Astrocyte (in vitro differentiated cells and primary cell): ENCODE results near the gene RAB3IL1. TPM values are rescaled to one million over a fixed set of nuclear protein-coding genes. Genes with fewer than 3 reads are reported as not detected.

ENCODE experiments used
- DNase-seq: peaks from one replicate; pipeline ENCODE4 v3.0.0-alpha.2; 2010; ENCODE audit warnings: low read depth
- FAIRE-seq: peaks from 2 replicates; lab custom pipeline; 2011; peaks lifted over from hg19 to GRCh38; lab: Jason Lieb, UNC
- H2AFZ ChIP-seq: 2 replicates; pipeline ENCODE4 v1.6.0; 2012; ENCODE audit warnings: low read depth, low read length, inconsistent platforms
- H3K27ac ChIP-seq: 2 replicates; pipeline ENCODE4 v1.5.1; 2011; ENCODE audit warnings: low read depth, low read length, inconsistent platforms
- H3K27me3 ChIP-seq: 2 replicates; pipeline ENCODE4 v1.6.0; 2011; ENCODE audit warnings: low read length, inconsistent platforms; ENCODE audit not compliant: insufficient read depth
- H3K36me3 ChIP-seq: 2 replicates; pipeline ENCODE4 v1.5.1; 2011; ENCODE audit warnings: low read length, inconsistent platforms; ENCODE audit not compliant: insufficient read depth
- H3K4me1 ChIP-seq: 2 replicates; pipeline ENCODE4 v1.5.1; 2011; ENCODE audit warnings: low read length, inconsistent platforms; ENCODE audit not compliant: insufficient read depth
- H3K4me2 ChIP-seq: 2 replicates; pipeline ENCODE4 v1.6.0; 2012; ENCODE audit warnings: low read length, inconsistent platforms
- H3K4me3 ChIP-seq: 2 replicates; pipeline ENCODE4 v1.5.1; 2011; ENCODE audit warnings: low read depth, mild to moderate bottlenecking, low read length, inconsistent platforms; ENCODE audit not compliant: insufficient read depth
- H3K79me2 ChIP-seq: 2 replicates; pipeline ENCODE4 v1.6.0; 2012; ENCODE audit warnings: mild to moderate bottlenecking, low read length, inconsistent platforms; ENCODE audit not compliant: insufficient read depth
- H3K9ac ChIP-seq: 2 replicates; pipeline ENCODE4 v1.6.0; 2012; ENCODE audit warnings: mild to moderate bottlenecking, low read length, inconsistent platforms
- H3K9me3 ChIP-seq: 2 replicates; pipeline ENCODE4 v1.5.1; 2012; ENCODE audit warnings: low read depth, mild to moderate bottlenecking, low read length, inconsistent platforms; ENCODE audit not compliant: insufficient read depth
- H4K20me1 ChIP-seq: 2 replicates; pipeline ENCODE4 v1.6.0; 2012; ENCODE audit warnings: low read length, inconsistent platforms; ENCODE audit not compliant: insufficient read depth
- H3K27ac Mint-ChIP-seq: one replicate; pipeline ENCODE4 v1.8.0; 2021; ENCODE audit warnings: mild to moderate bottlenecking, mixed read lengths; ENCODE audit not compliant: unreplicated experiment
- H3K27me3 Mint-ChIP-seq: one replicate; pipeline ENCODE4 v1.8.0; 2021; ENCODE audit warnings: low read depth, mixed read lengths; ENCODE audit not compliant: unreplicated experiment
- H3K36me3 Mint-ChIP-seq: one replicate; pipeline ENCODE4 v1.8.0; 2021; ENCODE audit warnings: low read depth, mixed read lengths; ENCODE audit not compliant: unreplicated experiment
- H3K4me1 Mint-ChIP-seq: one replicate; pipeline ENCODE4 v1.8.0; 2021; ENCODE audit warnings: low read depth, mixed read lengths; ENCODE audit not compliant: unreplicated experiment
- H3K4me3 Mint-ChIP-seq: one replicate; pipeline ENCODE4 v1.8.0; 2021; ENCODE audit warnings: mild to moderate bottlenecking, moderate library complexity, mixed read lengths; ENCODE audit not compliant: unreplicated experiment
- H3K9me3 Mint-ChIP-seq: one replicate; pipeline ENCODE4 v1.8.0; 2021; ENCODE audit warnings: mild to moderate bottlenecking, mixed read lengths; ENCODE audit not compliant: unreplicated experiment
- CTCF ChIP-seq: IDR thresholded peaks from 2 replicates; pipeline ENCODE4 v1.5.1; 2011; ENCODE audit warnings: low read depth, mild to moderate bottlenecking, inconsistent platforms, low read length, moderate library complexity; ENCODE audit not compliant: insufficient read depth
- EZH2 ChIP-seq: IDR thresholded peaks from 2 replicates; pipeline ENCODE4 v1.6.1; 2012; ENCODE audit warnings: mild to moderate bottlenecking, low read length, inconsistent platforms; ENCODE audit not compliant: insufficient read depth
- total RNA-seq: library from RNA; stranded (reverse); gene quantifications from 2 replicates; pipeline ENCODE4 v1.2.1, GENCODE V29; 2021

RAB3IL1 gene
- total RNA-seq, 1 donor from 2014 or later, result 0.91 TPM

GRCh38 chr11:61898247-61898582 lies 19.2 kb downstream of the RAB3IL1 start:
- H4K20me1 ChIP-seq, result no peaks in the 10 kb centered on the region
- H3K4me2 ChIP-seq, result no peak overlapping the region
- H3K4me3 Mint-ChIP-seq, result no peak overlapping the region
- H3K36me3 ChIP-seq, result no peaks in the 10 kb centered on the region
- H3K9me3 Mint-ChIP-seq, result no peaks in the 10 kb centered on the region
- peaks cover 3% of the 10 kb centered on the region for H3K36me3 Mint-ChIP-seq
- H3K9ac ChIP-seq, result no peak overlapping the region
- no peak for FAIRE-seq
- H3K79me2 ChIP-seq, result no peaks in the 10 kb centered on the region
- TF ChIP-seq CTCF, result no peak
- no peak for TF ChIP-seq EZH2
- H3K4me1 ChIP-seq, result no peaks in the 10 kb centered on the region
- no peak overlapping the region for H3K27ac ChIP-seq
- H3K9me3 ChIP-seq, result no peaks in the 10 kb centered on the region
- H2AFZ ChIP-seq, result no peak overlapping the region
- peaks cover 16% of the 10 kb centered on the region for H3K27me3 Mint-ChIP-seq
- no peak overlapping the region for H3K4me3 ChIP-seq
- no peaks in the 10 kb centered on the region for H3K4me1 Mint-ChIP-seq
- H3K27me3 ChIP-seq, result no peaks in the 10 kb centered on the region
- no peak overlapping the region for H3K27ac Mint-ChIP-seq
- no peak for DNase-seq

- Histone ChIP-seq H3K79me2 (no peaks in the 10 kb centered on the region), H3K27ac (no peak overlapping the region), H3K9ac (no peak overlapping the region), H2AFZ (no peak overlapping the region), H3K4me3 (no peak overlapping the region), H3K4me2 (no peak overlapping the region), H3K4me1 (no peaks in the 10 kb centered on the region), H3K9me3 (no peaks in the 10 kb centered on the region), H4K20me1 (no peaks in the 10 kb centered on the region), H3K27me3 (no peaks in the 10 kb centered on the region), H3K36me3 (no peaks in the 10 kb centered on the region)
- Mint-ChIP-seq H3K27ac (no peak overlapping the region), H3K4me3 (no peak overlapping the region), H3K27me3 (peaks cover 10% of the 10 kb centered on the region), H3K36me3 (no peaks in the 10 kb centered on the region), H3K4me1 (no peaks in the 10 kb centered on the region), H3K9me3 (no peaks in the 10 kb centered on the region)
- TF ChIP-seq CTCF, result peak; percentile 63
- no peak for TF ChIP-seq EZH2
- DNase-seq, result peak; percentile 12
- no peak for FAIRE-seq
Observed at GRCh38 chr11:61897387-61898246, 19.7 kb downstream of the RAB3IL1 start.

- H3K4me3 ChIP-seq, result no peak overlapping the region
- no peak overlapping the region for H3K4me2 ChIP-seq
- no peaks in the 10 kb centered on the region for H3K4me1 ChIP-seq
- no peak overlapping the region for H2AFZ ChIP-seq
- no peaks in the 10 kb centered on the region for H3K79me2 ChIP-seq
- DNase-seq (no peak), FAIRE-seq (no peak)
- no peaks in the 10 kb centered on the region for H3K27me3 ChIP-seq
- no peak overlapping the region for H3K9ac ChIP-seq
- H3K27ac ChIP-seq, result no peak overlapping the region
- Mint-ChIP-seq H3K4me1 (no peaks in the 10 kb centered on the region), H3K27me3 (peaks cover 10% of the 10 kb centered on the region), H3K9me3 (no peaks in the 10 kb centered on the region), H3K4me3 (no peak overlapping the region), H3K36me3 (no peaks in the 10 kb centered on the region), H3K27ac (no peak overlapping the region)
- H3K9me3 ChIP-seq, result no peaks in the 10 kb centered on the region
- H4K20me1 ChIP-seq, result no peaks in the 10 kb centered on the region
- TF ChIP-seq EZH2 (no peak), CTCF (no peak)
- H3K36me3 ChIP-seq, result no peaks in the 10 kb centered on the region
Observed at GRCh38 chr11:61896665-61897386, 20.5 kb downstream of the RAB3IL1 start.
